ENCODE measurements around the gene RIPOR2.
A peak's percentile ranks its signal among the peaks of the same experiment; 100 is the strongest.
"Not testable (repeated sequence)": the region's sequence is repeated elsewhere in the genome, so short reads cannot be mapped to it uniquely, and the experiment has no call there.

The RIPOR2 gene

GRCh38 chr6:24768361-24768760 lies 167.4 kb downstream of the RIPOR2 start:
- Histone ChIP-seq H3K4me3 (no peak overlapping the region), H3K36me3 (ENCODE audit: insufficient read depth, low read length) (no peaks in the 10 kb centered on the region), H3K9ac (ENCODE audit: insufficient read length) (no peak overlapping the region), H3K9me3 (ENCODE audit: low read depth, low read length) (no peaks in the 10 kb centered on the region), H3K27ac (no peak overlapping the region)
- TF ChIP-seq EZH2 (IDR thresholded peaks at IDR 0.05) (no peak), POLR2AphosphoS5 (IDR thresholded peaks at IDR 0.05; ENCODE audit: borderline replicate concordance, low read depth, low read length) (no peak)
- no peak for DNase-seq (ENCODE audit: low read depth, low spot score)

GRCh38 chr6:24766680-24767462 lies 168.9 kb downstream of the RIPOR2 start:
- Histone ChIP-seq H3K4me3 (no peak overlapping the region), H3K27ac (0 out of 2 replicates have a peak overlapping the region, but pooled peaks have one; percentile 1), H3K9ac (ENCODE audit: insufficient read length) (no peak overlapping the region), H3K36me3 (ENCODE audit: insufficient read depth, low read length) (no peaks in the 10 kb centered on the region), H3K9me3 (ENCODE audit: low read depth, low read length) (no peaks in the 10 kb centered on the region)
- DNase-seq (ENCODE audit: low read depth, low spot score) = no peak
- TF ChIP-seq EZH2 (IDR thresholded peaks at IDR 0.05) = no peak
- TF ChIP-seq FOXP2 (optimal IDR thresholded peaks at IDR 0.05; ENCODE audit: control extremely low read depth, extremely low read length, insufficient read depth) = no peak
- no peak for TF ChIP-seq POLR2AphosphoS5 (IDR thresholded peaks at IDR 0.05; ENCODE audit: borderline replicate concordance, low read depth, low read length)

GRCh38 chr6:24765968-24766367 lies 169.8 kb downstream of the RIPOR2 start:
- H3K36me3 ChIP-seq (ENCODE audit: insufficient read depth, low read length); H3K9ac ChIP-seq (ENCODE audit: insufficient read length); H3K4me3 ChIP-seq; H3K27ac ChIP-seq; DNase-seq (ENCODE audit: low read depth, low spot score); H3K9me3 ChIP-seq (ENCODE audit: low read depth, low read length): not testable (repeated sequence)

GRCh38 chr6:24764833-24765828 lies 170.6 kb downstream of the RIPOR2 start:
- H3K36me3 ChIP-seq (ENCODE audit: insufficient read depth, low read length); H3K9ac ChIP-seq (ENCODE audit: insufficient read length); H3K27ac ChIP-seq; DNase-seq (ENCODE audit: low read depth, low spot score); H3K9me3 ChIP-seq (ENCODE audit: low read depth, low read length); H3K4me3 ChIP-seq: not testable (repeated sequence)

GRCh38 chr6:24763578-24763977 lies 172.2 kb downstream of the RIPOR2 start:
- Histone ChIP-seq H3K4me3 (no peak overlapping the region), H3K36me3 (ENCODE audit: insufficient read depth, low read length) (no peaks in the 10 kb centered on the region), H3K27ac (no peak overlapping the region), H3K9me3 (ENCODE audit: low read depth, low read length) (no peaks in the 10 kb centered on the region), H3K9ac (ENCODE audit: insufficient read length) (no peak overlapping the region)
- DNase-seq (ENCODE audit: low read depth, low spot score) = no peak
- TF ChIP-seq POLR2AphosphoS5 (IDR thresholded peaks at IDR 0.05; ENCODE audit: borderline replicate concordance, low read depth, low read length) = no peak
- TF ChIP-seq EZH2 (IDR thresholded peaks at IDR 0.05) = no peak
- no peak for TF ChIP-seq FOXP2 (optimal IDR thresholded peaks at IDR 0.05; ENCODE audit: control extremely low read depth, extremely low read length, insufficient read depth)

- DNase-seq (ENCODE audit: low read depth, low spot score) = no peak
- no peak for TF ChIP-seq POLR2AphosphoS5 (IDR thresholded peaks at IDR 0.05; ENCODE audit: borderline replicate concordance, low read depth, low read length)
- no peak for TF ChIP-seq EZH2 (IDR thresholded peaks at IDR 0.05)
- TF ChIP-seq FOXP2 (optimal IDR thresholded peaks at IDR 0.05; ENCODE audit: control extremely low read depth, extremely low read length, insufficient read depth) = no peak
Measured at GRCh38 chr6:24761851-24762250, 173.9 kb downstream of the RIPOR2 start.

GRCh38 chr6:24761193-24761835 lies 174.4 kb downstream of the RIPOR2 start:
- Histone ChIP-seq H3K36me3 (ENCODE audit: insufficient read depth, low read length) (no peaks in the 10 kb centered on the region), H3K9me3 (ENCODE audit: low read depth, low read length) (no peaks in the 10 kb centered on the region), H3K27ac (no peak overlapping the region), H3K9ac (ENCODE audit: insufficient read length) (no peak overlapping the region), H3K4me3 (no peak overlapping the region)
- DNase-seq (ENCODE audit: low read depth, low spot score) = no peak
- no peak for TF ChIP-seq FOXP2 (optimal IDR thresholded peaks at IDR 0.05; ENCODE audit: control extremely low read depth, extremely low read length, insufficient read depth)
- TF ChIP-seq EZH2 (IDR thresholded peaks at IDR 0.05) = no peak
- TF ChIP-seq POLR2AphosphoS5 (IDR thresholded peaks at IDR 0.05; ENCODE audit: borderline replicate concordance, low read depth, low read length) = no peak

More at GRCh38 chr6:24761851-24762250, 173.9 kb downstream of the RIPOR2 start:
- H3K27ac ChIP-seq = no peak overlapping the region
- no peak overlapping the region for H3K4me3 ChIP-seq
- no peaks in the 10 kb centered on the region for H3K36me3 ChIP-seq (ENCODE audit: insufficient read depth, low read length)
- H3K9me3 ChIP-seq (ENCODE audit: low read depth, low read length) = no peaks in the 10 kb centered on the region
- no peak overlapping the region for H3K9ac ChIP-seq (ENCODE audit: insufficient read length)

GRCh38 chr6:24760210-24760609 lies 175.6 kb downstream of the RIPOR2 start:
- DNase-seq (ENCODE audit: low read depth, low spot score) = no peak
- Histone ChIP-seq H3K9ac (ENCODE audit: insufficient read length) (no peak overlapping the region), H3K4me3 (no peak overlapping the region), H3K9me3 (ENCODE audit: low read depth, low read length) (no peaks in the 10 kb centered on the region), H3K36me3 (ENCODE audit: insufficient read depth, low read length) (no peaks in the 10 kb centered on the region), H3K27ac (no peak overlapping the region)
- TF ChIP-seq POLR2AphosphoS5 (IDR thresholded peaks at IDR 0.05; ENCODE audit: borderline replicate concordance, low read depth, low read length) (no peak), FOXP2 (optimal IDR thresholded peaks at IDR 0.05; ENCODE audit: control extremely low read depth, extremely low read length, insufficient read depth) (no peak), EZH2 (IDR thresholded peaks at IDR 0.05) (no peak)
